ENCODE measurements around the gene TMCO4.

TMCO4 gene

GRCh38 chr1:19640363-19641316, 159.1 kb downstream of the TMCO4 start:
- no peak for TF ChIP-seq CTCF (IDR thresholded peaks at IDR 0.05)

GRCh38 chr1:19639999-19640362, 159.7 kb downstream of the TMCO4 start:
- no peak for TF ChIP-seq CTCF (IDR thresholded peaks at IDR 0.05)

- TF ChIP-seq CTCF (IDR thresholded peaks at IDR 0.05) = no peak
Measured at GRCh38 chr1:19637606-19638005, 162.1 kb downstream of the TMCO4 start.

- no peak for TF ChIP-seq CTCF (IDR thresholded peaks at IDR 0.05)
Measured at GRCh38 chr1:19636065-19636464, 163.7 kb downstream of the TMCO4 start.

GRCh38 chr1:19635646-19636045, 164.1 kb downstream of the TMCO4 start:
- TF ChIP-seq CTCF (IDR thresholded peaks at IDR 0.05) = no peak

- TF ChIP-seq CTCF (IDR thresholded peaks at IDR 0.05) = no peak
Measured at GRCh38 chr1:19633106-19633505, 166.6 kb downstream of the TMCO4 start.

Data from LNCAP (cell line).